ENCODE data around the gene PIP5K1B.

DNA sequence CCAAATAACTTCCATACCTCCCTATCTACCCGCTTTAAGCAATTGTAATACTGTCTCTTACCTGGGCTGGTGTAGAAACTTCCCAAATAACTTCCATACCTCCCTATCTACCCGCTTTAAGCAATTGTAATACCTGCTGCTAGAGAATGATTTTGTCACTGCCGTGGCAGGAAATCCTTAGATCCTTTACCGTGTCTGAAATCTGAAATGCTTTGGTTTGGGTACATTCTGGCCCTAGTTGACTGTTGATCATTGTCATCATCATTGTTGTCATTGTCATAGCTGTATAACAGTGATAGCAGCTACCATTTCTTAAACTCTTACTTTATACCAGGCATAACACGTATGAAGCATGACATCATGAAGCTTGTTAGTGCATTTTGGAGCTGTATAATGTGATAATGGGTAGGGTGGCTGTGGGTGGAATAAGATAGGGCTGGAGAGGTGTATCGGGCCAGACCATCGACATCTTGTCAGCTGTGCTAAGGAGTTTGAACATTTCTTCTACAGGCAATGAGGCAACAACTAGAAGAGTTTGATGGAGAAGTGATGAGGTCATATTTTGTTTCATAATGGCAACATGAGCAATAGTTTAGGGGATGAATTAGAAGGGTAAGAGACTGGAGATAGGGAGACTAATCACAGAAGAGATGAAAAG, 15.7 kb downstream of the PIP5K1B start:
- TF ChIP-seq EZH2phosphoT487 (IDR thresholded peaks at IDR 0.05; ENCODE audit: low read length) = no peak
- TF ChIP-seq, protein P1, sequence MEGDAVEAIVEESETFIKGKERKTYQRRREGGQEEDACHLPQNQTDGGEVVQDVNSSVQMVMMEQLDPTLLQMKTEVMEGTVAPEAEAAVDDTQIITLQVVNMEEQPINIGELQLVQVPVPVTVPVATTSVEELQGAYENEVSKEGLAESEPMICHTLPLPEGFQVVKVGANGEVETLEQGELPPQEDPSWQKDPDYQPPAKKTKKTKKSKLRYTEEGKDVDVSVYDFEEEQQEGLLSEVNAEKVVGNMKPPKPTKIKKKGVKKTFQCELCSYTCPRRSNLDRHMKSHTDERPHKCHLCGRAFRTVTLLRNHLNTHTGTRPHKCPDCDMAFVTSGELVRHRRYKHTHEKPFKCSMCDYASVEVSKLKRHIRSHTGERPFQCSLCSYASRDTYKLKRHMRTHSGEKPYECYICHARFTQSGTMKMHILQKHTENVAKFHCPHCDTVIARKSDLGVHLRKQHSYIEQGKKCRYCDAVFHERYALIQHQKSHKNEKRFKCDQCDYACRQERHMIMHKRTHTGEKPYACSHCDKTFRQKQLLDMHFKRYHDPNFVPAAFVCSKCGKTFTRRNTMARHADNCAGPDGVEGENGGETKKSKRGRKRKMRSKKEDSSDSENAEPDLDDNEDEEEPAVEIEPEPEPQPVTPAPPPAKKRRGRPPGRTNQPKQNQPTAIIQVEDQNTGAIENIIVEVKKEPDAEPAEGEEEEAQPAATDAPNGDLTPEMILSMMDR (IDR thresholded peaks at IDR 0.05; ENCODE audit: low read length) = no peak

Measured in MM.1S (cell line).